Stimulated activated CD8-positive, alpha-beta memory T cell treated with anti-CD3 and anti-CD28 coated beads, Interleukin-15, amount 100 ng/mL, for 48 hours (primary cell): ENCODE results near the gene SUPT6H.

ENCODE experiments used
- DNase-seq, 2 donors: peaks; one replicate each; pipeline ENCODE4 v3.0.0-alpha.2; 2020; ENCODE audit warnings: low read depth in 2 of 2

SUPT6H gene

DNA sequence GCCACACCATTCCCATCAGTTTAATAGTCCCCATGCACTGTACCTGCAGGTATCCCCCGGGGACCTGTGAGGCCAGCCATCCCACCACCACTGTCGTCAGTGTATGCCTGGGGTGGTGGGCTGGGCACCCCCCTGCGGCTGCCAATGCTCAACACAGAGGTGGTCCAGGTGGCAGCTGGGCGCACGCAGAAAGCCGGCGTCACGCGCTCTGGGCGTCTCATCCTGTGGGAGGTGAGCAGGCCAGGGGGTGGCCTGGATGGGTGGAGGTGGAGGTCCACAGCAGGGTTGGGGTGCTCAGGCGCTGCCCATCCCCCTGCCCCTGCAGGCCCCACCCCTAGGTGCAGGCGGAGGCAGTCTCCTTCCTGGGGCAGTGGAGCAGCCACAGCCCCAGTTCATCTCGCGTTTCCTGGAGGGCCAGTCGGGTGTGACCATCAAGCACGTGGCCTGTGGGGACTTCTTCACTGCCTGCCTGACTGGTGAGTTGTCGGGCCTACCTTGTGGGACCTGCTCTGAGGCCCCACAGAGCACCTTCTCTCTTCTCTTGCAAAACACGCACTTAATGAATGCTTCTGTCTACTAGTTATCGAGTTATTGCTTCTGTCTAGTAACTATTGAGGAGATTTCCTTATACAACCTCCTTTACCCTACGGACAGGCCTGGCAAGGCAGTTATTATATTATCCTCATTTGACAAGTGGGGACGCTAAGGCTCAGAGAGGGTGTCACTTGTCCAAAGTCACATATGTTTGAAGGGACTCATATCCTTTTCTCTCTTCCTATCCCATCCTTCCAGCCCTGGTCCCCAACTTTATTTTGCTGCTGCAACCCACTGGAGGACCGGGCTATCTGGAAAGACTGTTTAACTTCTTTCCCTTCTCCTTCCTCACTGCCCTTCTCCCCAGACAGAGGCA lies 76.0 kb downstream of the SUPT6H start:
- DNase-seq, result no peak

DNA sequence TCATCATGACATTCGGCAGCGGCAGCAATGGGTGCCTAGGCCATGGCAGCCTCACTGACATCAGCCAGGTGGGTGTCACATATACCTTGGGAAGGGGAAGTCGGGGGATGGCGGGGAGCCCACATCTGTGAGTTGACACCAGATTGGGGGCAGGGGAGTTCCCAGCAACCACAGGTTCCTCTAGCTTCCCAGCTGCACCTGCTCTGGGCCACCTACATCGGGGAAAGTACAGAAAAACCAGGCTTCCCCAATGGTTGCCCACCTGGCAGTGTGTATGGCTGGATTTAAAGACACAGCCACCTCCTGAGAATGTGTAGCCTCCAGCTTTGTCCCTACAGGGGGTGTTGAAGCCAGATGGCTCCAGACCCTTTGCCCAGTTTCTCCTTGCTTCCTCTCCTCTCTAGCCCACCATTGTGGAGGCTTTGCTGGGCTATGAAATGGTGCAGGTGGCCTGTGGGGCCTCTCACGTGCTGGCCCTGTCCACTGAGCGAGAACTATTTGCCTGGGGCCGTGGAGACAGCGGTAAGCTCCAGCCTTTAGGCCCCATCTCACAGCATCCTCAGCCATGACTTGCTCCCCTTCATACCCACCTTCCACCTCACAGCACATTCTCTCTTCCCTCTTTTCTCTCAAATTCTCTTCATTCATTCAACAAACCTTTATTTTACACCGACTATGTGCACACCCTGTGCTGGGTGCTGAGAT lies 76.8 kb downstream of the SUPT6H start:
- peak in 1 of 2 donors; percentile 59 for DNase-seq

GRCh38 chr17:28740406-28741357 lies 78.7 kb downstream of the SUPT6H start:
- no peak for DNase-seq

DNA sequence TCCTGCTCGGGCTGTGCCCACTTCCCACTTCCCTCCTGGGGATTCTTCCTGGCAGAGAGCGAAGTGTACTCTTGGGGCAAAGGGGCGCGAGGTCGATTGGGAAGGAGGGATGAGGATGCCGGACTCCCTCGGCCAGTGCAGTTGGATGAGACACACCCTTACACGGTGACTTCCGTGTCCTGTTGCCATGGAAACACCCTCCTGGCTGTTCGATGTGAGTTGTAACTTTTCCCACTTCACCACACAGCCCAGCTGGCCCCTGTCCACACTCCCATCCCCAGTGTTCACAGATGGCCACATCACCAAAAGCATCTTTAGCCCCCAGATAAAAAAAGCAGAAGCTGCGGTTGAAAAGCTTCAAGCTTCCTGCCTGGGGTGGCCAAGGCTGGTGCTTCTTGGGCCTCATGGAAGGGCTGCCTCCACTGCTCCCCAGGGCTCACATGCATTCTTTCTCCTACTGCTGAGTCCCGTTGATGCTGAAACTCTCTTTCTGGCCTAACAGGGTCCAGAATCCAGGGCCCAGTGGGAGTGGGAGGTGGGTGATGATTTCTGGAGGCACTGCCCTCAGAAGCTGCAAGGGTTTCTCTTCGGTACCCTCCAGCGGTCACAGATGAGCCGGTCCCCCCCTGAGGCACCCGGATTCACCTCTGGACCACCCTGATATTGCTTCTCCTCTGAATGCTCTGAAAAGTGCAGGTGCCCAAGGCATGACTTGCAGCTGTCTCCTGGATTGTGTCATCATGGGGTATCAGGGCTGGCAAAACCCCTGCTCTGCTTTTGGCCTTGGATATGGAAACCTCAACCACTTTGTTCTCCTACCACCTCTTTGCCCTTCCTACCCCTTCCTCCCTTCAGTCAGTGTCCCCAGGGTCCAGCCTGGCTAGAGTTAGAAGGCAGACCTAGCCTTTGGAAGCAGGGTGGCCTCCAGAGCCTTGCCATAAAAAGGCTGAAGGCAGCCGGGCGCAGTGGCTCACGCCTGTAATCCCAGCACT lies 79.6 kb downstream of the SUPT6H start:
- DNase-seq, result no peak

- peak; percentile 76 to 77 for DNase-seq
Observed at GRCh38 chr17:28743243-28744103, 81.5 kb downstream of the SUPT6H start, which contains the start of gene TRAF4. Gene TRAF4 (plus strand): TSS chr17:28744011. CDS start chr17:28744113, 102 bp downstream.

GRCh38 chr17:28744104-28744971 lies 82.3 kb downstream of the SUPT6H start:
- DNase-seq, result peak; percentile 52 to 60

GRCh38 chr17:28744972-28745785 lies 83.2 kb downstream of the SUPT6H start:
- DNase-seq, result peak in 1 of 2 donors; percentile 28

DNA sequence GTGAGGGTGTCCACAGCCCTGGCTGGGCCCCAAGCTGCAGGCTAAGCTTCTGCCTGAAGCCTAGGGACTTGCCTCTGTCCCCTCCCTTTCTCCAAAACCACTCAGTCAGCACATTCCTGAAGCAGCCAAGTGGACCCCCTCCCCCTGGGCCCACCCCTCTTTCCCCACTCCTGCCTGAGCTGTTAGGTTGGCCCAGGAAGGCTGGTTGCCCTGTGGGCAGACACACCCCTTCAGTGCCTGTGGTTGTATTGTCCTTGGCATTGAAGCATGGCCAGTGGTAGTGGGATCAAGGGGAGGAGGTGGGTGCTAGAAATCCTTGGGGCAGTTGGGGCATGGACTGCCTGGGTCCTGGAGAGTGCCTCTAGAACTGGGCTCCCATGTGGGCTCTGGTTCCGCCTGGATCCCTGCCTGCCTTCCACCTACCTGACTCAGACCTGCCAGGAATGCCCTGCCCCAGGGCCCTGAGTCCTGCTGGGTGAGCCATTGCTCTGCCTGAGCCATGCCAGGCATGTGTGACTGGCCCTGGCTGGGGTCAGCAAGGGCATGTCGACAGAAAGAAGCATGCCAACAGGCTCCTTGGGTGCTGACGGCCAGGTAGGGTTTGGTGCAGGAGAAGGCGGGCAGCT lies 83.9 kb downstream of the SUPT6H start:
- DNase-seq, result no peak

DNA sequence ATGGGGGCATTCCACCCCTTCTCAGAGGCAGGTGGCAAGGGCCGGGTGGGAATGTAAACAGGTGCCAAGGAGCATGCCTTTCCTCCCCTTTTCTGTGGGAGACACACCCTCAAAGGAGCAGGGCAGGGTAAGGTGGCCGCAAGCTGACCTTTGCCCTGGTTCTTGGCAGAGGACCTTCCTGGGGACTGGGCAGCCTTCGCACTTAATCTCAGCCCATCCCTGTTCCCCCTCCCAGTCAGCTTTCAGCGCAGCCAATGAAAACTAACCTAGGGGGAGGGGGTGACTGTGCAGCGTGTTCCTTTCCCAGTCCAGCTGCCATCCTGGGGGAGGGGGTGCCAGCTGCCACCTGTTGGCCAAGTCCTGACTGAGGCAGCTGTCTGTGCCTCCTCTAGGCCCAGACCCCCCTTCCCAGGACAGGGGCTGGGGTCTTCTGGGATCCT lies 84.6 kb downstream of the SUPT6H start:
- no peak for DNase-seq

- DNase-seq, result no peak
Observed at GRCh38 chr17:28747051-28747691, 85.2 kb downstream of the SUPT6H start.

GRCh38 chr17:28747801-28748750 lies 86.1 kb downstream of the SUPT6H start:
- DNase-seq, result no peak

DNA sequence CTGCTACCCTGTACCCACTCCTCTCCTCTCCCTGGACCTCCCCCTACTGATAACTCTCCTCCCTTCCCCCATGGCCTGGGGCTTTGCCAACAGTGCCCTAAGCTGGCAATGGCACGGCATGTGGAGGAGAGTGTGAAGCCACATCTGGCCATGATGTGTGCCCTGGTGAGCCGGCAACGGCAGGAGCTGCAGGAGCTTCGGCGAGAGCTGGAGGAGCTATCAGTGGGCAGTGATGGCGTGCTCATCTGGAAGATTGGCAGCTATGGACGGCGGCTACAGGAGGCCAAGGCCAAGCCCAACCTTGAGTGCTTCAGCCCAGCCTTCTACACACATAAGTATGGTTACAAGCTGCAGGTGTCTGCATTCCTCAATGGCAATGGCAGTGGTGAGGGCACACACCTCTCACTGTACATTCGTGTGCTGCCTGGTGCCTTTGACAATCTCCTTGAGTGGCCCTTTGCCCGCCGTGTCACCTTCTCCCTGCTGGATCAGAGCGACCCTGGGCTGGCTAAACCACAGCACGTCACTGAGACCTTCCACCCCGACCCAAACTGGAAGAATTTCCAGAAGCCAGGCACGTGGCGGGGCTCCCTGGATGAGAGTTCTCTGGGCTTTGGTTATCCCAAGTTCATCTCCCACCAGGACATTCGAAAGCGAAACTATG lies 87.0 kb downstream of the SUPT6H start:
- no peak for DNase-seq

DNA sequence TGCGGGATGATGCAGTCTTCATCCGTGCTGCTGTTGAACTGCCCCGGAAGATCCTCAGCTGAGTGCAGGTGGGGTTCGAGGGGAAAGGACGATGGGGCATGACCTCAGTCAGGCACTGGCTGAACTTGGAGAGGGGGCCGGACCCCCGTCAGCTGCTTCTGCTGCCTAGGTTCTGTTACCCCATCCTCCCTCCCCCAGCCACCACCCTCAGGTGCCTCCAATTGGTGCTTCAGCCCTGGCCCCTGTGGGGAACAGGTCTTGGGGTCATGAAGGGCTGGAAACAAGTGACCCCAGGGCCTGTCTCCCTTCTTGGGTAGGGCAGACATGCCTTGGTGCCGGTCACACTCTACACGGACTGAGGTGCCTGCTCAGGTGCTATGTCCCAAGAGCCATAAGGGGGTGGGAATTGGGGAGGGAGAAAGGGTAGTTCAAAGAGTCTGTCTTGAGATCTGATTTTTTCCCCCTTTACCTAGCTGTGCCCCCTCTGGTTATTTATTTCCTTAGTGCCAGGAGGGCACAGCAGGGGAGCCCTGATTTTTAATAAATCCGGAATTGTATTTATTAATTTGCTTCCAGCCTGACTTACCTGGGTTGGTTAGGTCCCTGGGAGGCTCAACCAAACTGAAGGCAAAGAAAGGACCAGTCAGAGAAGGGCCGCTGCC lies 87.6 kb downstream of the SUPT6H start:
- DNase-seq, result no peak
